Motor neuron (in vitro differentiated cells): Measurements from ENCODE around the gene DMRTB1. TPM values are rescaled to one million over a fixed set of nuclear protein-coding genes. Genes with fewer than 3 reads are reported as not detected.
A peak's percentile ranks its signal among the peaks of the same experiment; 100 is the strongest.

Source experiments
- ATAC-seq, 8 experiments: fragments of 200-7000 bp; cut with Tn5 transposase; replicated peaks in 6 of 8; 2 replicates each; pipeline ENCODE4 v1.8.0; 2021; ENCODE audit warnings: mild to moderate bottlenecking in 8 of 8, moderate library complexity in 8 of 8
- H3K27ac ChIP-seq, 2 donors: fragments of 250-450 bp; sonication (Bioruptor Pico); 2 replicates each; pipeline ENCODE4 v1.9.0; 2021; ENCODE audit warnings: antibody characterized with exemption in 2 of 2, mild to moderate bottlenecking in 2 of 2, moderate library complexity in 1 of 2
- H3K4me1 ChIP-seq, 2 donors: fragments of 250-450 bp; sonication (Bioruptor Pico); replicated peaks in 1 of 2; 2 replicates each; pipeline ENCODE4 v1.6.1; 2021; ENCODE audit warnings: antibody characterized with exemption in 2 of 2, mild to moderate bottlenecking in 2 of 2, moderate library complexity in 1 of 2
- H3K4me3 ChIP-seq, 5 donors: fragments of 250-450 bp; sonication (Bioruptor Pico); 2 replicates each; pipeline ENCODE4 v1.9.0; 2021; ENCODE audit warnings: antibody characterized with exemption in 5 of 5, mild to moderate bottlenecking in 5 of 5, moderate library complexity in 4 of 5
- WGBS, 10 experiments: fragments of 450-650 bp; shearing (Covaris generic); methylation state at CpG; one replicate each; pipeline ENCODE4 v1.0.0; 2022; 5-methylcytosine and 5-hydroxymethylcytosine counted together
- in situ Hi-C, 9 experiments: fragments of 400-800 bp; cut with MboI; loops; one replicate each; pipeline ENCODE4 v1.15.0; 2021; ENCODE audit warnings: low sequenced_read_pairs in 9 of 9, low pct_unique_long_range_greater_than_20kb in 2 of 9; ENCODE audit not compliant: unreplicated experiment in 9 of 9
- total RNA-seq, 8 experiments: library from RNA; unstranded; fragments of 300-600 nt; gene quantifications; 2 replicates each; pipeline versions ENCODE4 v1.2.3 to v1.2.4, GENCODE V29; 2022

The DMRTB1 gene
- 1 to 10 TPM in 1 of 8 experiments, under 1 TPM in 3, not detected in 4; 0.11 to 1.7 (median 0.34) TPM for total RNA-seq

- in situ Hi-C loops: no loop called here
- 85 to 99% (median 92%) methylated on average over 4 to 15 of the region's 82 CpGs; no CpG with 5 or more reads in 4 of the 10 experiments for WGBS, 10 experiments
- Histone ChIP-seq H3K4me3 (no peak within 1 kb of the TSS), H3K27ac (no peak within 1 kb of the TSS), H3K4me1 (peaks cover 0 to 2% of the 10 kb centered on the region in 2 donors)
- no peak for ATAC-seq
Observed at GRCh38 chr1:53459321-53460175, at the start of gene DMRTB1. Gene DMRTB1, plus strand, starts transcription at chr1:53459399. Its CDS starts 55 bp downstream, at chr1:53459454.

- peak overlapping the region in 1 of 2 donors; percentile 53 for H3K27ac ChIP-seq
- ATAC-seq: peak in 5 of 8 experiments; percentile 9 to 18 (median 11)
- no peak overlapping the region for H3K4me3 ChIP-seq
- peaks cover 17 to 19% of the 10 kb centered on the region in 2 donors for H3K4me1 ChIP-seq
- in situ Hi-C loops: no loop called here
- 70 to 100% (median 90%) methylated on average over 1 to 5 of the region's 6 CpGs; no CpG with 5 or more reads in 6 of the 10 experiments for WGBS, 10 experiments
Observed at GRCh38 chr1:53409695-53410094, 49.5 kb upstream of the DMRTB1 start.

- peaks cover 17 to 19% of the 10 kb centered on the region in 2 donors for H3K4me1 ChIP-seq
- H3K27ac ChIP-seq: no peak overlapping the region
- peak; percentile 25 to 97 (median 88) for ATAC-seq
- 35 to 60% (median 41%) methylated on average over 1 to 10 of the region's 12 CpGs; no CpG with 5 or more reads in 6 of the 10 experiments for WGBS, 10 experiments
- in situ Hi-C loops: no loop called here
- H3K4me3 ChIP-seq: no peak overlapping the region
Observed at GRCh38 chr1:53410100-53410541, 49.1 kb upstream of the DMRTB1 start.

- Histone ChIP-seq H3K4me1 (peaks cover 17 to 19% of the 10 kb centered on the region in 2 donors), H3K4me3 (no peak overlapping the region), H3K27ac (no peak overlapping the region)
- no peak for ATAC-seq
- in situ Hi-C loops: no loop called here
- 14 to 100% (median 88%) methylated on average over 1 to 8 of the region's 8 CpGs for WGBS, 10 experiments
Observed at GRCh38 chr1:53410701-53411100, 48.5 kb upstream of the DMRTB1 start.

GRCh38 chr1:53411541-53412152, 47.6 kb upstream of the DMRTB1 start:
- WGBS, 10 experiments: 60 to 100% (median 87%) methylated on average over 1 to 5 of the region's 5 CpGs; no CpG with 5 or more reads in 2 of the 10 experiments
- Histone ChIP-seq H3K4me3 (no peak overlapping the region), H3K4me1 (peaks cover 22 to 27% of the 10 kb centered on the region in 2 donors), H3K27ac (no peak overlapping the region)
- no peak for ATAC-seq
- in situ Hi-C loops: no loop called here

- Histone ChIP-seq H3K4me3 (no peak overlapping the region), H3K4me1 (peaks cover 31 to 36% of the 10 kb centered on the region in 2 donors), H3K27ac (no peak overlapping the region)
- no peak for ATAC-seq
- WGBS, 10 experiments: 57 to 100% (median 96%) methylated on average over 1 to 9 of the region's 10 CpGs; no CpG with 5 or more reads in 3 of the 10 experiments
- in situ Hi-C loops: no loop called here
Observed at GRCh38 chr1:53412285-53413174, 46.7 kb upstream of the DMRTB1 start.

GRCh38 chr1:53413175-53414001, 45.8 kb upstream of the DMRTB1 start:
- Histone ChIP-seq H3K4me1 (peaks cover 37 to 44% of the 10 kb centered on the region in 2 donors), H3K4me3 (no peak overlapping the region), H3K27ac (no peak overlapping the region)
- peak in 4 of 8 experiments; percentile 10 to 77 (median 42) for ATAC-seq
- in situ Hi-C loops: no loop called here
- 8 to 97% (median 80%) methylated on average over 1 to 4 of the region's 8 CpGs; no CpG with 5 or more reads in 1 of the 10 experiments for WGBS, 10 experiments

GRCh38 chr1:53414632-53415031, 44.6 kb upstream of the DMRTB1 start:
- H3K4me1 ChIP-seq: peaks cover 43 to 54% of the 10 kb centered on the region in 2 donors
- ATAC-seq: no peak
- 88 to 100% (median 100%) methylated on average over 2 to 4 of the region's 4 CpGs; no CpG with 5 or more reads in 5 of the 10 experiments for WGBS, 10 experiments
- H3K4me3 ChIP-seq: no peak overlapping the region
- in situ Hi-C loops: no loop called here
- H3K27ac ChIP-seq: no peak overlapping the region

- no peak overlapping the region for H3K4me3 ChIP-seq
- WGBS, 10 experiments: 75 to 100% (median 94%) methylated on average over 1 to 12 of the region's 12 CpGs
- ATAC-seq: no peak
- no peak overlapping the region for H3K27ac ChIP-seq
- H3K4me1 ChIP-seq: peaks cover 38 to 49% of the 10 kb centered on the region in 2 donors
- in situ Hi-C loops: no loop called here
Observed at GRCh38 chr1:53415432-53415831, 43.8 kb upstream of the DMRTB1 start.

- in situ Hi-C loops: no loop called here
- H3K4me3 ChIP-seq: no peak overlapping the region
- WGBS, 10 experiments: 26 to 100% (median 65%) methylated on average over 1 to 4 of the region's 4 CpGs; no CpG with 5 or more reads in 1 of the 10 experiments
Observed at GRCh38 chr1:53416269-53416813, 42.9 kb upstream of the DMRTB1 start.

GRCh38 chr1:53417074-53417511, 42.1 kb upstream of the DMRTB1 start:
- ATAC-seq: peak in 5 of 8 experiments; percentile 90 to 95 (median 93)
- Histone ChIP-seq H3K27ac (peak overlapping the region in 1 of 2 donors; percentile 10), H3K4me1 (peaks cover 33 to 35% of the 10 kb centered on the region in 2 donors), H3K4me3 (no peak overlapping the region)
- 0 to 87% (median 6%) methylated on average over 2 to 8 of the region's 9 CpGs; no CpG with 5 or more reads in 3 of the 10 experiments for WGBS, 10 experiments
- in situ Hi-C loops: no loop called here

More at GRCh38 chr1:53416269-53416813, 42.9 kb upstream of the DMRTB1 start:
- peak in 3 of 8 experiments; percentile 63 to 91 (median 78) for ATAC-seq
- H3K27ac ChIP-seq: no peak overlapping the region
- peaks cover 33 to 41% of the 10 kb centered on the region in 2 donors for H3K4me1 ChIP-seq
